Loucy (cell line): ENCODE data around the gene CPSF4.

Source experiments
- EZH2phosphoT487 ChIP-seq: fragments of 200-600 bp; IDR thresholded peaks from 2 replicates; pipeline ENCODE4 v1.6.1; 2018; ENCODE audit warnings: antibody characterized with exemption, mild to moderate bottlenecking, moderate library complexity, borderline replicate concordance
- TF ChIP-seq, protein P1 (sequence below): fragments of 200-600 bp; sonication (generic); conservative IDR thresholded peaks from 2 replicates; pipeline ENCODE4 v1.5.1; 2014; ENCODE audit warnings: mild to moderate bottlenecking, antibody characterized with exemption, low read length

DNA sequence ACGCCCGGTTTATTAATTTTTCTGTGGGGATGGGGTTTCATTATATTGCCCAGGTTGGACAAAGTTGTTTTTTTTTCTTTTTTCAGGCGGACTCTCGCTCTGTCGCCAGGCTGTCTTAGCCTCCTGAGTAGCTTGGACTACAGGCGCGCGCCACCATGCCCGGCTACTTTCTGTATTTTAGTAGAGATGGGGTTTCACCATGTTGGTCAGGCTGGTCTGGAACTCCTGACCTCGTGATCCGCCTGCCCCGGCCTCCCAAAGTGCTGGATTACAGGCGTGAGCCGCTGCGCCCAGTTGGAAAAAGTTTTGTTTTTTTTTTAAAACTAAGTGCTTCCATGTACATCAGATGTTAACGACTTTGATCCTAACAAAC is 61.9 kb downstream of the CPSF4 start:
- TF ChIP-seq, protein P1, sequence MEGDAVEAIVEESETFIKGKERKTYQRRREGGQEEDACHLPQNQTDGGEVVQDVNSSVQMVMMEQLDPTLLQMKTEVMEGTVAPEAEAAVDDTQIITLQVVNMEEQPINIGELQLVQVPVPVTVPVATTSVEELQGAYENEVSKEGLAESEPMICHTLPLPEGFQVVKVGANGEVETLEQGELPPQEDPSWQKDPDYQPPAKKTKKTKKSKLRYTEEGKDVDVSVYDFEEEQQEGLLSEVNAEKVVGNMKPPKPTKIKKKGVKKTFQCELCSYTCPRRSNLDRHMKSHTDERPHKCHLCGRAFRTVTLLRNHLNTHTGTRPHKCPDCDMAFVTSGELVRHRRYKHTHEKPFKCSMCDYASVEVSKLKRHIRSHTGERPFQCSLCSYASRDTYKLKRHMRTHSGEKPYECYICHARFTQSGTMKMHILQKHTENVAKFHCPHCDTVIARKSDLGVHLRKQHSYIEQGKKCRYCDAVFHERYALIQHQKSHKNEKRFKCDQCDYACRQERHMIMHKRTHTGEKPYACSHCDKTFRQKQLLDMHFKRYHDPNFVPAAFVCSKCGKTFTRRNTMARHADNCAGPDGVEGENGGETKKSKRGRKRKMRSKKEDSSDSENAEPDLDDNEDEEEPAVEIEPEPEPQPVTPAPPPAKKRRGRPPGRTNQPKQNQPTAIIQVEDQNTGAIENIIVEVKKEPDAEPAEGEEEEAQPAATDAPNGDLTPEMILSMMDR, result no peak
- TF ChIP-seq EZH2phosphoT487, result no peak
